Stimulated activated CD8-positive, alpha-beta memory T cell treated with anti-CD3 and anti-CD28 coated beads, Interleukin-12 subunit alpha, Interleukin-12 subunit beta, amount 100 ng/mL, for 24 hours (primary cell): ENCODE results near the gene COL4A1.

Experiments
- DNase-seq: peaks from one replicate; pipeline ENCODE4 v3.0.0-alpha.2; 2020; ENCODE audit errors: extremely low read depth

Gene COL4A1

DNA sequence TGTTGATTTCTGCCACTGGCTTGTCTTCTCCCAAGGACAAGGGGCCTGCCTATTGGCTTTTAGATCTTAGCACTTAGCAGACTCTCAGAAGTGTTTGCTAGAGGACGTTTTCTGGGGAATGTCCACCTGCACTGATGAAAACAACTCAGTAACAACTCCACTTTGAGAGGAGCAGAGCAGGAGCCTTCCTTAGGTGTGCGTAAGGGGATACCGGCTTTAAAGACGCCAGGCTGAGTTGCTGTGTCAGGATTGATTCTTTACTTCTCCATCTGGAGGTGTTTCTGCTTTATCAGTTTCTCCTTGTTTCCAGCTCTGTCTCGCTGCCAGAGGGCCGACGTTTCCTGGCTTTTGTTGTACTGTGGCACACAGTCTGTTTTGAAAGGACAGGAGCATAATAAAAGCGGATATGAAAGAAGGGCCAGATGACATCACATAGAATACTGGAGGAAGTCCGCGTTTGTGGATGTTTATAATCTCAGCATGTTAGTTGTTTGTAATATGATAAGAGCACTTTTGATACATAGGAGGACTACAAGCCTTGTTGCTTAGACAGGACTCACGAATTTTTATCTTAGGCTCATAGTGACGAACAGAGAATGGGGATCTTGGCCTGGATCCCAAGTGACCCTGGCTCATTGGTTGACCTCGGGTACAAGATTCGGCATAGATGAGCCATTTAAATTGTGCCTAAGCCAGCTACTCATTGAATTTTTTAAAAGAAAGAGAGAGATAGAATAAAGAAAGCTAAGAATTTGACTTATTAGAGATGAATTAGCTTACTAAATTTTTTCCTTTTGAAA is 34.7 kb upstream of the COL4A1 start:
- DNase-seq = no peak

DNA sequence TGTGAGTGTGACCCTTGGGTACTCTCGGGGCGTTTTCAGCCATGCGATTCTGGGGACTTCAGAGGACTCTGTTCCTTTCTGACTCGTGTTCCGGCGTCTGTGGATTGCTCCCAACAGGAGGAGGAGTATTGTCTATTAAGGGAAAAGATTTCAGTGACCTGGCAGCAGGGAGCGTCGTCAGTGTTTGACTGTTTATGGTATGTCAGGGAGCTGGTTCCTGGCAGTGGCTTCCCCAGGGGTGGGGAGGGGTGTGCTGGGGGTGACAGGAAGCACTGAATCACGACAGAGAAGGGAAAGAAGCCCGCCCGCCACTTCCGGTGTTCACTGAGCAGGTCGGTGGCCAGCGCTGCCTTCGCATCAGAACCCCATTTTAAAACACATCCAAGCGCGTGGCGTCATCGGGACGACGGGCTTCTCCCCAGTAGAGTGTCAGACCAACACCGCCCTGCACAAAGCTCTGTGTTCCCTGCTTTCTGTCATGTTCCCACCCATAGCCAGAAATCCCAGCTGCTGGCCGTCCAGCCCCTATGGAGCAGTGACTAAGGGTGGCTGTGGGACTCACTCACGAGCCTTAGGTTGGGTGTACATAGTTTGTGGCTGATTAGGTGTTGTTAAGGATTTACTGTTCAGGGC is 34.0 kb upstream of the COL4A1 start:
- DNase-seq = peak; percentile 17

DNA sequence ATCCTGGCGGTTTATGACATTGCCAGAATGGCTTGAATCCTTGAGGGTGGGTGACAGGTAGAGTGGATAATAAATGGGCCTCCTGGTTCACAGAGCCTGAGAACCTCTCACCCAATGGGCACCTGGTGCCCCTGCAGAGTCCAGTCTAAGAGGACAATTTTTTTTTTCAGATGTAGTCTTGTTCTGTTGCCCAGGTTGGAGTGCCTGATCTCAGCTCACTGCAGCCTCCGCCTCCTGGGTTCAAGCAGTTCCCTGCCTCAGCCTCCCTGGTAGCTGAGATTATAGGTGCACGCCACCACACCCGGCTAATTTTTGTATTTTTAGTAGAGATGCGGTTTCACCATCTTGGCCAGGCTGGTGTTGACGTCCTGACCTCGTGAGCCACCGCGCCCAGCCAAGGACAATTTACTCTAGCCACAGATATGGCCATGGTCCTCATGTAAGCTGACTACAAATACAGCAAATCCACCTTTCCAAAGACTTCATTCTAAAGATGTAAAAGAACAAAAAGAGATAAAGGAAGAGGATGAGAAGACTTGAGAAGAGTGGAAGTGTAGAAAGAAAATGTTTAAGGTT is 33.1 kb upstream of the COL4A1 start:
- no peak for DNase-seq

DNA sequence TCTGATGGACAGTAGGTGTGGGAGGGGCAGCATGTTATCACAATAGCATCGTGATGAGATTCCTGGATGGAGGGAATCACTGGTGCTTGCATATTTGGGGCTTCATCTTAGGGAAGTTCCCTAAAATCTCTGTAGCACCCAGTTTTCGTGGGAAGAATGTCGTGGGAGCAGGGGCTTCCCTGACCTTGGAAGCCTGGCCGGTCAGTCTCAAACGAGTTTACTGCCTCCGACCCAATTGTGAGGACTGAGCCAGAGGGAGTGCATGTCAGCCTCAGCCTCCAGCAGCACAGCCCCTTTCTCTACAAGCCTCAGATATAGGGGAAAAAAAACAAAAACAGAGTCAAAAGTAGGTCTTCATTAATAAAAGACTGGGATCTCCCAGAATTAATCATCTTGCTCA is 32.3 kb upstream of the COL4A1 start:
- DNase-seq = no peak

DNA sequence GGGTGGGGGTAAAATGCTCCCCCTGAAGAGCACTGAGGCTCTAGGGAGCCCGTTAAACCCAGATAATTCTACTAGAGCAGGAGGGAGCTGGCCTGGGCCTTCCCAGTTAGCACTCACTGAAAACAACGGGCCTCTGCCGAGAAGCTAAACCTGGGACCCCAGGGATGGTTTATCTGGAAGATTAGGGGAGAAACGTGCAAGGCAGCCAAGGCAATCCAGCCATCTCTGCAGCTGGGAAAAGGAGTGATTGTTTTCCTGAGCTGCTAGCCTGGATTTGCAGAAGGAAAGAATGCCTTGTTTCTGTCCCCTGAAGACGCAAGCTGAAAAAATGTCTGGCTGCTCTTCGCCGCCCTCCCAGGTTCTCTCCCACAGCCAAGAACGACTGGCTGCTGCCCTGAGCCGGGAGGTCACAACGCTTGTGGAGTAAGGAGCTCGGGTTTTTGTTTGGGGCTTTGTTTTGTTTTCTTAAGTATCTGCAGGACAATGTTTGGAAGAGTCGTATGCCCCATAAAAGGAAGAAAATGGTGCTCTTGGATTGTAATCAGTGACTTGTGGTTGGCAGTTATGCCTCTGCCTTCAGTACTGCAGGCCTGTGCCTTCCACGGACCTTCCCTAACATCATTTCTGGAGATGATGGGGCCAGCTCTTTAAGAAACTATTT is 31.6 kb upstream of the COL4A1 start:
- no peak for DNase-seq

DNA sequence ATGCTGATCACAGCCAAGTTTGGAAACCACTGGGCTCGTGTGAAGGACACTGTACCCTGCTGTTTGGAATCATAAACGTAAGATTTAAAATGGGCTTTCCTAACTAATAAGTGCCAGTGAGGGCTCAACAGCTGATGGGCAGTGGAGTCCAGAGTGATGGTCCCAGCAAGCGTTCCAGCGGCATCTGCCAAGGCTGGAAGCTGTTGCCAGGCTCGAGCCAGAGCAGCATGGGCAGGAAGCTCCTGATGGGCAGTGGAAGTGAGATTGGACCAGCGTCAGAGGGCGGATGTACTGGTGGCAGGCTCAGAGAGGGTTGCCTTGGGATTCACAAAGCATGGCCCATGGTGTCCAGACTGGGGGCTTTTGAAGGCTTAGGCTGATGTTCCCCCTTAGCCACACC is 30.3 kb upstream of the COL4A1 start:
- DNase-seq = no peak

DNA sequence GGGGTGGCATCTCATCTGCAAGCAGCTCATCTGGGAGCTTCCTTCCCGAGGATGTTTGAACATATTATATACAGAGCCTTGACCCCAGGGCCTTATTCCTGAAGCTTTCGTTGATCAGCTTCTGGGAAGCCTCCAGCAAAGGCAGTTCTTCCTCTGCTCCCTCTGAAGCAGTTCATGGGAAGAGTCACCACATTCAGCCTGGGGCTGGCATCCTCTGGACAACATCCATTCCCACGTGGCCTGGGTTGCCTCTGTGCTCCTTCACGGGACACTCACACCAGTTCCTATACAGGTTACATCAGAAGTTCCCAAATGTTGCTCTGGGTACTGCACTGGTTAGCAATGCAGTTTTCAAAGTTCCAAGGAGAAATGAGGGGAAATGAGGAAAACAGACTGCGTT is 29.7 kb upstream of the COL4A1 start:
- DNase-seq = no peak

DNA sequence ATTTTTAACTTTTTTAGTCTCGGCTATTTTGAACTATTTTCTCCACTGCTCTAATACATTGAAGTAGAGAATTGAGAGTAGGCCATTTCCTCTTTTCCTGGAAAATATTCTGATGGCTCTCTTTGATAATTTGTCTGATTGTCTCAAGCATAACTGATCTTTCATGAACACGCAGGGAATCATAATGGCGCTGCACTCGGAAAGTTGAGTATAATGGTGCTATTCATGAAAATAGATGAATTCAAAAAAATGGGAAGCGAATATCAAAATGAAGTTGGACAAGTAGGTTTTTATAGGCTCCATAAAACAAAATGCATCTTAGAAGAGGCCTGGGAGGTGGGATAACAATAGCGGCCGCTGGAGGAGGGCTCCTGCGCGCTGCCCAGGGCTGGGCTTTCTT is 29.2 kb upstream of the COL4A1 start:
- no peak for DNase-seq

DNA sequence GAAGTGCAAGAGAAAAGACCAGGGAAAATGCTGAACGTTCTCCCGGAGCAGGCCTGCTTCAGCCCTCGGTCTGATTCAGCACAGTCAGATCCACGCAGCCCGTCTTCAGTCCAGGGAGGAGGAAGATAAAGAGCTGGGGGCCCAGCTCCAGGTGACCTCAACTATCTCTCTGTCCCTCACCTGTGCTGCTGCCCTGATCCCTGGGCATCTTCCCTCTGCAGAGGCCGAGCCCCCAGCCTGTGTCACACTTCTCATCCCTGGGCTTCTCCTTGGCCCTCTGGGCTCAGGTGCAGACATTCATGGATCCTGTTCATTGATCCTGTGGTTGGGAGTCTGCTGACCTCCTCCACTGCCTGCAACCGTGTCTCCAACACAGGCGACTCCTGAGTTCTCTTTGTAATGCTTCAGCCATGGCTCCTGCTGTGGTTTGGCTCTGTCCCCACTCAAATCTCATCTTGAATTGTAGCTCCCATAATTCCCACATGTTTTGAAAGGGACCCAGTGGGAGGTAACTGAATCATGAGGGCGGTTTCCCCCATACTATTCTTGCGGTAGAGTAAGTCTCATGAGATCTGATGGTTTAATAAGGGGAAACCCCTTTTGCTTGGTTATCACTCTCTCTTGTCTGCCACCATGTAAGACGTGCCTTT is 28.0 kb upstream of the COL4A1 start:
- DNase-seq = no peak

DNA sequence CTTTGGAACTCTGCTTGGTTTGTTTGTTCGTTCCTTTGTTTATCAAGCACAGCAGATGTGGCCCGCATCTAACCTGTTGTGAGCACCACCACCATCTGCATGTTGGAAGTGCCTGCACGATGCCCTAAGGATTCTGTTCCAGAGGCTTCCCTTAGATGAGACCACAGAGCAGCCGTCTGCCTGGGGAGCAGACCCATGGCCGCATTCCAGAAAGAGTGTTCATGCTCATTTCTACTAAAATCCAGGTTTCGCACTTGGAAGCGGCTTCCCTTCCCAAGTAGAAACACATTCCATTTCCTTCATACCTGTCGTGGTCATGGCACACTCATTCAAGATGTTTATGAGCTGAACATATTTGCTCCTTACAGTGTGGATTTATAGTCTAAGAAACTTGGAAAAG is 27.3 kb upstream of the COL4A1 start:
- no peak for DNase-seq

DNA sequence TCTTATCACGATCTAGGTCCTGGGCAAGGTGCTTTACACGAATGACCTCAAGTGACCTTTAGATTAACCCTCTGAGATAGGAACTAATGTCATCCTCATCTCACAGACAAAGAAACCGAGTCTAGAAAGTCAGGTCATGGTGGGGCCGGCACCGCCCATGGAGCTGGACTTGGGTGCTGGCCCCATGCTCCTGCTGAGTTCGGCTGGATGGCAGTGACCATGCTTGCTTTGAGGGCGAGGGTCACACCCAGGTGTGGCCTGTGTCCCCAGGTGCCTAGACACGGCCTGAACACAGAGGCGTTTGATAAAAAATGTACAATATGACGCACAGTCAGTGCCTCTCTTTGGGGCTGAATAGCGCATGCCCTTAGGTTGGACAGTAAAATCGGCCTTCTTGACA is 26.9 kb upstream of the COL4A1 start:
- no peak for DNase-seq

DNA sequence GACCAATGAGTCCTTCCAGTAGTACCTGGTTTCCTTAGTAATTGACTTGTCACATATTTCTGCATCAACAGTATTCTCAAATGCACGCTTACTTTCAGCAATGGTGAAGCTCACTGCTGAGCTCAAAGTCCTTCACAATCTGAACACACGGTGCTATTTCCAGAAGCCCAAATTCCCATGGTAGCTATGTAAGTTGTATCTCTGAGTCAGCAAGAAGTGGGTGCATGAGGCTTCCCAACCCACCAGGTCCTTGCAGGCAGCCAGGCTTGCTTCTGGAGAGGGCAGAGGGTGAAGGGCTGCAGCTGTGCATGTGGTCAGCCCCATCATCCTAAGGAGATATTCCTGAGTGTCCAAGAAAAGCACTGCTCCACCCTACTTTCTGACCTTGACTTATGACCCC is 25.8 kb upstream of the COL4A1 start:
- DNase-seq = no peak

DNA sequence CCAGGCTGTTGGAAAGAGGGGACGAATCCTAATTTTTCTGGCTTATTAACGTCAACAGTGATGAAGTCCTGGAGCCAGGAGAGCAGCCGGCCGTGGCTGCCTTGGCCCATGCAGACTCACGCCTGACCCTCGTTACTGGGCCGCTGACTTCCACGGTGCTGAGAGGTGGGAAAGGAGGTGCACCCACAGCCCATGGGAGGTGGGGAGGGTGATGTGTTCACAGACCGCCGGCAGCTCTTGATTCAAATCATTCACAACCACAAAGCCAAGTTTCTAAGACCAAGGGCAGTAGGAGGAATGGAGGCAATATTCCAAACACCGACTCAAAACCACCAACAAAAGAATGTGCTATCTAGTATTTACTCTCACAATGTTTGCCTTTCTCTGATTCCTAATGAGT is 24.4 kb upstream of the COL4A1 start:
- DNase-seq = no peak

DNA sequence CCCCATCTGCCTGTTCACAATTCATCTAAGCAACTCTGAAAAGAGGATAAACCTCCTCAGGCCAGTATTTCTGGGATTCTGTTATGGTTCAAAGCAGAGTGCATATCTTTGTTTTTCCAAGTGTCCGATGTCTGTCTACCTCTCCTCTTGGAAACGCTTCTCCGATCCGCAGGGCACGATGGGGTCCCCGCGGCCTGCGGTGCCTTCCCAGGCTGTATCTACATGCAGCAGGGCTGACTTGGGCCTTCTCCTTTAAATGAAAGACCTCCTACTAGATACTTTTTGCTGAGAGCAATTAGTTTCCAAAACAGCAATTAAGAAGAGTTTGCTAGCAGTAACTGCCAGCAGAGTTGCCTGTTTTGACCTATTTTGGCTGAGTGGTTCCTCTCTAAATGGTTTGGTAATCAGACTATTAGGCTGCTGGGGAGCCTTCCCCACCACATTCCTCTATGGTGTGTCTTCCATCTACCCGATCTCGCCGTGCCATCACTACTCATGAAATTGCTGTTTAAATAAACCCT is 23.6 kb upstream of the COL4A1 start:
- no peak for DNase-seq

DNA sequence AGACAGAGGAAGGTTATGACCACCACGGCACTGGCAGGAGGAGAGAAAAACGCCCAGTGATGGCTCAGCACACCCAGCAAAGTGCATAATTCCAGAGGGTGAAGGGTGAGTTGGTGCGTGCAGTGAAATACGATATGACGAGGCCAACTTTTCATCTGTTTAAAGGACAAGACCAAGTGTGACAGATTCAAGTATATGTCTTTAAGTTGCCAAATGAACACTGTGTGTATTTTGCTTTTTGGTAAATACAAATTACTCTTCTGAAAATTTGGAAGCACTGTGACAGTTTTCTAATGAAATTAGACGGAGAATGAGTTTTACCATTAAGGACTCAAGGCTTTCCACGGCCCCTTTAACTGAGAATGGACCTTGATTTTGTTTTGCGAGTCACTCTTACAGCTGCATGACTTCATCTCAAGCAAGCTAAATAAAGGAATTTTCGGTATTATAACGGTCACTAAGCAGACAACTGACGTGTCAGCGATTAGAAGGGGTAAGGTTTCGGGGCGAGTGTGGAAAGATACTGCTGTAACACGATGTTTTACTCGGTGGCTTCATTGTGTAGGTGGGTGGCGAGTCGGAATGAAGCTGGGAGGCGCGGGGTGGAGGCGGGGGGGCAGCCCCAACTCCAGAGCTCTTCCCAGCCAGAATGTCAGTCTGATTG is 23.0 kb upstream of the COL4A1 start:
- no peak for DNase-seq

DNA sequence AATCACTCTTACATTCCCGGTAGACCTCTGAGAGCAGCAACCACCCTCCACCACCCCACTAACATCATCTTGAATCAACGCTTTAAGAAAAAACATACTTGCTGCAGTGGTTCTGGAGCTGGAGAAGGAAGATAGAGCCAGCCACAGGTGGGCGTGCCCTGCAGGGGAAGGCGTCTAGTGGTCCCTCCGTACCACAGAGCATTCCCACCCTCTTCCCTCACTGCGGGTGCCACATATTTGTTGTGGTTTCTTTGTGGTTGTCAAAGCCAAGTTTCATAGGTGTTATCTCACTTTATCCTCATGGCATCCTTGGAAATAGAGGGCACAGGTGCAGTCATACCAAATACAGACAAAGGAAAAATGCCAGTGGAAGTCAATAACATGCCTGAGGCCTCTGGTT is 22.3 kb upstream of the COL4A1 start:
- no peak for DNase-seq

DNA sequence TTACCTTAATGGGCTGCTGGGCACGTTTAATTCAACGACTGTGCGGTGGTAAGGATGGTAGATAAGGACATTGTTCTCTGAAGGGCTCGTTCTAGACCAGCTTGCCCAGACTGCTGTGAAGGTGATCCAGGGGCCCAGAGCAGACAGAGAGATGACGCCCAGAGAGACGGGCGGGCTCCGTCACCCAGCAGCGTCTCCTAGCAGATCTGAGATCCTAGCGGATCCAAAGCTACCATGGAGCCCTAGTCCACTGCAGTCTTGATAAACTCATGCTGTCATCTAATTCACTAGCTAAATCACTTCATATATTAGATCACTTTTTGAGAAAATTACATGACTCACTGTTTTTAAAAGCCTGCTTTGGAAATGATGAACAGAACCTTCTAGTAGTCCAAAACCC is 21.6 kb upstream of the COL4A1 start:
- no peak for DNase-seq

DNA sequence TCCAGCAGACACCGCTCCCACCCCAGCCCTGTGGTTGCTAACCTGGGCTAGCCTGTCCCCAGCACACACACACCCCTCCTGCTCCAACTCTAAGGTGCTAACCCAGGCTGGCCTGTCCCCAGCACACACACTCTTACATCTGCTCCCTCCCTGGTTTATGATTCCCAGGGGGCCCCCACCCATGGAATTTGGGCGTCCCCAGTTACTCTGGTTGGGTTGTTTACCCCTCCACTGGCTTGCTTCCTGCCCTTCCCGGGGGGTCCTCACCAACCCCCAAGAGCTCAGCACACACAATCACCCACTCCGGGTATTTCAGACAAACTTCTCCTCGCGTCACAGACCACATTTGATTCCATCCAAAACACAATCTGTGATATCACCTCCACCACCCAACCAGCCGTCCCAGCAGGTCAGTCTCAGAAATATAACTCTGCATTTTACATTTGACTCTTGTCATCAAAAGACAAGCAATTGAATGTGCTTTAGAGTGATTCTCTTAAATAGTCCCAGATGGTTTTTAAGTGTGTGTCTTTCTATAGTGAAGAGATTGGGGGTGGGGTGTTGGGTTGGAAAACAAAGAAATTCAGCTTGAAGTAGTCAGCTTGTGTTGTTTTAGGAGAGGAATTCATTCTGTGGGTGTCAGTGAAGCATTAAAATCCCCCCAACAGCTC is 20.2 kb upstream of the COL4A1 start:
- DNase-seq = no peak

DNA sequence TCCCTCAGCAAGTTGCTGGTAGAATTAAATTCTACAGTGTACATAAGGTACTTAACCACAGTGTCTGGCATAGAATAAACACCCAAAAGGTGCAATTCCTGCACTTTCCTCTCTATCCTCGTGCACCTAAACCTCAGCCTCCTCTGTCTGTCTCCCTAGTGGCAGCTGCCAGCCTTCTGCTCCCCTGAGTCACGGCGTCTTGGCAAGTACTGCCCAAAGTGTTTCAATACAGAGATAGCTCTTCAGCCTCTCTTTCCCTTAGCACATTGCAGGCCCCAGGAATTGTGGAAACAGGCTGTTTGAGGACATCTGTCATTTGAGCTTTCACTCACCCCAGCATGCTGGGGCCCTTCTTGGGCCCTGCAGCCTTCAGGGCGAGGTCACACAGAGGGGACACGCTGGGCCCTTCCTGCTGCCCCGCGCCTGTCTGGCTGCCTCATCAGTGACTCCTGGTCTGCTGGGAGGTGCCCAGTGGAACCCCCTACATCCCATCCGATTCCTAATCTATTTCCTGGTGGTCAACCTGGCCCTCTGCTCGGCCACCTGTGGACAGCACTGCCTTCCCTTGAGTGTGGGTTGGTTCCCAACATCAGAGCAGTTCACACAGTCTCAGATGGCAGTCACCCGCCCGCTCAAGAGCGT is 19.4 kb upstream of the COL4A1 start:
- no peak for DNase-seq

DNA sequence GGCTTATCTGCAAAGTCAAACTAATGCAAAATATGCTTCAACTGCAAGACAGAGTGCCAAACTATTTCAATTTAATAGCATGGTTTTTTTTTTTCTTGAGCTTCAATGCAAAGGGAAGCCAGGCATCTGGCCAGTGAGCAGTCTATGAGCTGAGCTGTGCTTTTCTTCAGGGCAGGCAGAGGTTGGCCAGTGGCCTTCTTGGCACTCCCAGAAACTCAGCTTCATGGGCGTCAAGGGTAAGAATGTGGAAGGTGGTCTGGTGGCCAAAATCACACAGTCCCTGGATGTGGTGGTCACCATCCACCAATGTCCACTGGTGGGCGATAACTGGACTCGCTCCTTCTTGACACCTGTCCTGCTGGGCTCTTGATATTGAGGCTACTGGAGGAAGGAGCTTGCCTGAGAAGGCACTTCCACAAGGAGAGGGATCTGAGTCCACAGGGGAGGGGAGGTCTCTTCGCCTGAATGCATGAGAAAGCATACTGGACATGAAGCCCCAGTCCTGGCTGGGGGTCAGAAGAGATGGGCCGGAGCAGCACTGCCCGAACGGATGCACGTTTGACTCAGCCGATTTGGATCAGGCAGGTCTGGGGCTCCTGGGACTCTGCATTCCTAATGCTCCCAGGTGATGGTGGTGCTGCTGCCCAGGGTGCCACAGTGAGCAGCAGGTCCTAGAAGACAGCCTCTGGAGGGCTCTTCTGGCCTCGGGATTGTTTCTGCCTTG is 17.2 kb upstream of the COL4A1 start:
- DNase-seq = no peak
